ENCODE measurements around the gene MCC. TPM values are rescaled to one million over a fixed set of nuclear protein-coding genes. Genes with fewer than 3 reads are reported as not detected.
A peak's percentile ranks its signal among the peaks of the same experiment; 100 is the strongest.

Gene MCC
- total RNA-seq, 2 donors from 2014 or later = 7.5 to 9.9 TPM

GRCh38 chr5:113311301-113311700 lies 177.0 kb downstream of the MCC start:
- ATAC-seq (no peak), DNase-seq (no peak)
- Histone ChIP-seq H3K27ac (no peak overlapping the region), H3K27me3 (no peaks in the 10 kb centered on the region), H3K4me3 (no peak overlapping the region), H3K9me3 (no peaks in the 10 kb centered on the region), H3K4me1 (no peaks in the 10 kb centered on the region), H3K36me3 (replicated peaks in 1 of 2; ENCODE audit: insufficient read depth in 1 of 2, low read depth in 2 of 2) (no peaks in the 10 kb centered on the region)
- TF ChIP-seq POLR2A (IDR thresholded peaks at IDR 0.05) = no peak
- TF ChIP-seq CTCF (IDR thresholded peaks at IDR 0.05) = no peak
- 75 to 76% methylated on average over 5 of the region's 5 CpGs for WGBS, 2 donors
- intact Hi-C loops (cut with DNase I) = no loop called here

- Histone ChIP-seq H3K4me3 (no peak overlapping the region), H3K4me1 (no peaks in the 10 kb centered on the region), H3K27me3 (no peaks in the 10 kb centered on the region), H3K36me3 (replicated peaks in 1 of 2; ENCODE audit: insufficient read depth in 1 of 2, low read depth in 2 of 2) (no peaks in the 10 kb centered on the region), H3K9me3 (no peaks in the 10 kb centered on the region), H3K27ac (no peak overlapping the region)
- DNase-seq (no peak), ATAC-seq (no peak)
- no peak for TF ChIP-seq CTCF (IDR thresholded peaks at IDR 0.05)
- TF ChIP-seq POLR2A (IDR thresholded peaks at IDR 0.05) = no peak
- intact Hi-C loops (cut with DNase I) = no loop called here
- WGBS, 2 donors = 73 to 78% methylated on average over 2 of the region's 2 CpGs
These were observed 186.1 kb downstream of the MCC start for GRCh38 chr5:113302120-113302519.

- TF ChIP-seq CTCF (IDR thresholded peaks at IDR 0.05) = no peak
- no peak for TF ChIP-seq POLR2A (IDR thresholded peaks at IDR 0.05)
- ATAC-seq = no peak
- no peak for DNase-seq
- no peaks in the 10 kb centered on the region for H3K36me3 ChIP-seq (replicated peaks in 1 of 2; ENCODE audit: insufficient read depth in 1 of 2, low read depth in 2 of 2)
- intact Hi-C loops (cut with DNase I) = no loop called here
- 76 to 84% methylated on average over 1 of the region's 1 CpG for WGBS, 2 donors
- no peaks in the 10 kb centered on the region for H3K27me3 ChIP-seq
- no peaks in the 10 kb centered on the region for H3K9me3 ChIP-seq
- H3K27ac ChIP-seq = no peak overlapping the region
- H3K4me3 ChIP-seq = no peak overlapping the region
- peaks cover 5% of the 10 kb centered on the region for H3K4me1 ChIP-seq
These were observed 188.7 kb downstream of the MCC start for GRCh38 chr5:113299591-113299990.

- H3K27me3 ChIP-seq = no peaks in the 10 kb centered on the region
- ATAC-seq (no peak), DNase-seq (no peak)
- intact Hi-C loops (cut with DNase I) = no loop called here
- no peaks in the 10 kb centered on the region for H3K9me3 ChIP-seq
- no peak overlapping the region for H3K27ac ChIP-seq
- WGBS, 2 donors = 60 to 76% methylated on average over 1 of the region's 1 CpG
- H3K36me3 ChIP-seq (replicated peaks in 1 of 2; ENCODE audit: insufficient read depth in 1 of 2, low read depth in 2 of 2) = no peaks in the 10 kb centered on the region
- peaks cover 10% of the 10 kb centered on the region for H3K4me1 ChIP-seq
- TF ChIP-seq CTCF (IDR thresholded peaks at IDR 0.05) (no peak), POLR2A (IDR thresholded peaks at IDR 0.05) (no peak)
- no peak overlapping the region for H3K4me3 ChIP-seq
These were observed 191.6 kb downstream of the MCC start for GRCh38 chr5:113296676-113297075.

- no peak for TF ChIP-seq POLR2A (IDR thresholded peaks at IDR 0.05)
- no peaks in the 10 kb centered on the region for H3K9me3 ChIP-seq
- H3K36me3 ChIP-seq (replicated peaks in 1 of 2; ENCODE audit: insufficient read depth in 1 of 2, low read depth in 2 of 2) = no peaks in the 10 kb centered on the region
- H3K4me1 ChIP-seq = peaks cover 10% of the 10 kb centered on the region
- DNase-seq (no peak), ATAC-seq (no peak)
- WGBS, 2 donors = 1 to 2% methylated on average over 8 of the region's 8 CpGs
- H3K27me3 ChIP-seq = no peaks in the 10 kb centered on the region
- peak overlapping the region in 3 of 4 donors; percentile 12 to 80 (median 73) for H3K27ac ChIP-seq
- peak overlapping the region; percentile 42 to 61 for H3K4me3 ChIP-seq
- intact Hi-C loops (cut with DNase I) = no loop called here
These were observed 193.1 kb downstream of the MCC start for GRCh38 chr5:113295111-113295539.
